WTC11 (cell line): ENCODE measurements around the gene NDUFC2. TPM values are rescaled to one million over a fixed set of nuclear protein-coding genes. Genes with fewer than 3 reads are reported as not detected.

Source experiments
- ATAC-seq: fragments of 200-7000 bp; cut with Tn5 transposase; 2 replicates; pipeline ENCODE4 v1.10.0; 2021; ENCODE audit warnings: mild to moderate bottlenecking, moderate library complexity
- CTCF ChIA-PET: fragments of 300-600 bp; sonication (Branson Sonifier 250); formaldehyde crosslinking; loops from one replicate; lab custom pipeline; 2021; ENCODE audit warnings: antibody characterized with exemption; lab: Charles Lee
- POLR2A ChIA-PET: fragments of 350-600 bp; sonication (Branson Sonifier 250); formaldehyde crosslinking; loops from one replicate; lab custom pipeline; 2021; ENCODE audit warnings: antibody characterized with exemption; lab: Charles Lee
- DNase-seq: peaks from one replicate; pipeline ENCODE4 v3.0.0; 2021; ENCODE audit warnings: low spot score
- H3K27ac Mint-ChIP-seq: 2 replicates; pipeline ENCODE4 v1.8.0; 2021; ENCODE audit warnings: mixed read lengths
- H3K27me3 Mint-ChIP-seq: 2 replicates; pipeline ENCODE4 v1.8.0; 2021; ENCODE audit warnings: low read depth, mild to moderate bottlenecking, moderate library complexity, mixed read lengths
- H3K36me3 Mint-ChIP-seq: 2 replicates; pipeline ENCODE4 v1.8.0; 2021; ENCODE audit warnings: mixed read lengths
- H3K4me1 Mint-ChIP-seq: 2 replicates; pipeline ENCODE4 v1.8.0; 2022; ENCODE audit warnings: mixed read lengths
- H3K4me3 Mint-ChIP-seq: 2 replicates; pipeline ENCODE4 v1.8.0; 2021; ENCODE audit warnings: mild to moderate bottlenecking, moderate library complexity, mixed read lengths
- H3K9me3 Mint-ChIP-seq: 2 replicates; pipeline ENCODE4 v1.8.0; 2021; ENCODE audit warnings: mixed read lengths
- AFF4 ChIP-seq: sonication (generic); formaldehyde crosslinking; IDR thresholded peaks from 2 replicates; pipeline ENCODE4 v1.8.1; 2023; ENCODE audit warnings: mild to moderate bottlenecking, missing genetic modification reagents, borderline replicate concordance
- AR ChIP-seq: fragments of 250-450 bp; sonication (Bioruptor Pico); IDR thresholded peaks from 2 replicates; pipeline ENCODE4 v1.9.0; 2021; ENCODE audit warnings: mild to moderate bottlenecking
- ELF4 ChIP-seq: sonication (generic); formaldehyde crosslinking; IDR thresholded peaks from 2 replicates; pipeline ENCODE4 v1.8.1; 2022; ENCODE audit warnings: low read depth, mild to moderate bottlenecking, moderate library complexity, missing genetic modification reagents
- FOXJ3 ChIP-seq: sonication (generic); formaldehyde crosslinking; IDR thresholded peaks from 2 replicates; pipeline ENCODE4 v1.9.0; 2021; ENCODE audit warnings: missing genetic modification reagents, mild to moderate bottlenecking, borderline replicate concordance
- GRHL2 ChIP-seq: fragments of 250-450 bp; sonication (Bioruptor Pico); IDR thresholded peaks from 2 replicates; pipeline ENCODE4 v1.8.0; 2022; ENCODE audit warnings: mild to moderate bottlenecking, moderate library complexity; ENCODE audit not compliant: insufficient replicate concordance, severe bottlenecking
- IRF2 ChIP-seq: sonication (generic); formaldehyde crosslinking; IDR thresholded peaks from 2 replicates; pipeline ENCODE4 v1.8.0; 2022; ENCODE audit warnings: low read depth, missing genetic modification reagents, borderline replicate concordance
- MYBL2 ChIP-seq: sonication (generic); formaldehyde crosslinking; IDR thresholded peaks from 2 replicates; pipeline ENCODE4 v1.8.1; 2023; ENCODE audit warnings: mild to moderate bottlenecking, moderate library complexity, missing genetic modification reagents
- OVOL2 ChIP-seq: fragments of 250-450 bp; sonication (Bioruptor Pico); IDR thresholded peaks from 2 replicates; pipeline ENCODE4 v1.9.0; 2021; ENCODE audit warnings: mild to moderate bottlenecking, borderline replicate concordance
- PRRX2 ChIP-seq: fragments of 250-450 bp; sonication (Bioruptor Pico); IDR thresholded peaks from 2 replicates; pipeline ENCODE4 v1.8.0; 2021; ENCODE audit warnings: mild to moderate bottlenecking
- SMAD3 ChIP-seq: sonication (generic); formaldehyde crosslinking; IDR thresholded peaks from 2 replicates; pipeline ENCODE4 v1.8.0; 2022; ENCODE audit warnings: missing genetic modification reagents, mild to moderate bottlenecking, borderline replicate concordance
- SP1 ChIP-seq: sonication (generic); formaldehyde crosslinking; conservative IDR thresholded peaks from 2 replicates; pipeline ENCODE4 v1.8.1; 2022; ENCODE audit warnings: missing genetic modification reagents
- STAT6 ChIP-seq: sonication (generic); formaldehyde crosslinking; conservative IDR thresholded peaks from 2 replicates; pipeline ENCODE4 v1.8.1; 2023; ENCODE audit warnings: mild to moderate bottlenecking, low read depth, missing genetic modification reagents, moderate library complexity
- ZNF232 ChIP-seq: sonication (generic); formaldehyde crosslinking; IDR thresholded peaks from 2 replicates; pipeline ENCODE4 v1.8.0; 2022; ENCODE audit warnings: mild to moderate bottlenecking, missing genetic modification reagents
- ZNF396 ChIP-seq: fragments of 250-450 bp; sonication (Bioruptor Pico); IDR thresholded peaks from 2 replicates; pipeline ENCODE4 v1.8.0; 2021; ENCODE audit warnings: mild to moderate bottlenecking, moderate library complexity, borderline replicate concordance
- ZNF671 ChIP-seq: fragments of 250-450 bp; sonication (Bioruptor Pico); IDR thresholded peaks from 2 replicates; pipeline ENCODE4 v1.8.0; 2021; ENCODE audit warnings: mild to moderate bottlenecking
- total RNA-seq: library from RNA; stranded (reverse); gene quantifications from 3 replicates; pipeline ENCODE4 v1.2.3, GENCODE V29; 2021
- TF ChIP-seq, protein P1 (sequence below): sonication (generic); formaldehyde crosslinking; IDR thresholded peaks from 2 replicates; pipeline ENCODE4 v1.8.0; 2022; ENCODE audit warnings: mild to moderate bottlenecking, missing genetic modification reagents
- TF ChIP-seq, protein P2 (sequence below): sonication (generic); formaldehyde crosslinking; IDR thresholded peaks from 2 replicates; pipeline ENCODE4 v1.8.0; 2022; ENCODE audit warnings: mild to moderate bottlenecking, missing genetic modification reagents
- TF ChIP-seq, protein P3 (sequence below): fragments of 250-450 bp; sonication (Bioruptor Pico); IDR thresholded peaks from 2 replicates; pipeline ENCODE4 v1.8.0; 2021; ENCODE audit warnings: mild to moderate bottlenecking
- TF ChIP-seq, protein P4 (sequence below): sonication (generic); formaldehyde crosslinking; IDR thresholded peaks from 2 replicates; pipeline ENCODE4 v1.8.1; 2022; ENCODE audit warnings: mild to moderate bottlenecking, moderate library complexity, missing genetic modification reagents
- TF ChIP-seq, protein P5 (sequence below): sonication (generic); formaldehyde crosslinking; IDR thresholded peaks from 2 replicates; pipeline ENCODE4 v1.8.0; 2023; ENCODE audit warnings: mild to moderate bottlenecking, missing genetic modification reagents

Gene NDUFC2
- total RNA-seq, 1 experiment from 2014 or later, result 215 TPM

DNA sequence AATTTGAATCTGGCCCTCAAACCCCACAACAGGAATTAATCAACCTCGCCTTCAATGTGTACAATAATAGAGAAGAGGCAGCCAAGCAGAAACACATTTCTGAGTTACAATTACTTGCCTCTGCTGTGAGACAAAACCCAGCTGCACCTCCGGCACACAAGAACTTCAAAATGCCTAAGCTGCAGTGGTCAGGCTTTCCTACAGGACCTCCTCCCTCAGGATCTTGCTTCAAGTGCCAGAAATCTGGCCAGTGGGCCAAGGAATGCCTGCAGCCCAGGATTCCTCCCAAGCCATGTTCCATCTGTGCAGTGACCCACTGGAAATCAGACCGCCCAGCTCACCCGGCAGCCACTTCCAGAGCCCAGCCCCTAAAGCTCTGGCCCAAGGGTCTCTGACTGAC lies 3.4 kb upstream of the NDUFC2 start (continued):
- TF ChIP-seq, protein P1, sequence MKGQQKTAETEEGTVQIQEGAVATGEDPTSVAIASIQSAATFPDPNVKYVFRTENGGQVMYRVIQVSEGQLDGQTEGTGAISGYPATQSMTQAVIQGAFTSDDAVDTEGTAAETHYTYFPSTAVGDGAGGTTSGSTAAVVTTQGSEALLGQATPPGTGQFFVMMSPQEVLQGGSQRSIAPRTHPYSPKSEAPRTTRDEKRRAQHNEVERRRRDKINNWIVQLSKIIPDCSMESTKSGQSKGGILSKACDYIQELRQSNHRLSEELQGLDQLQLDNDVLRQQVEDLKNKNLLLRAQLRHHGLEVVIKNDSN (CRISPR knock-in tag), result no peak
- TF ChIP-seq, protein P2, sequence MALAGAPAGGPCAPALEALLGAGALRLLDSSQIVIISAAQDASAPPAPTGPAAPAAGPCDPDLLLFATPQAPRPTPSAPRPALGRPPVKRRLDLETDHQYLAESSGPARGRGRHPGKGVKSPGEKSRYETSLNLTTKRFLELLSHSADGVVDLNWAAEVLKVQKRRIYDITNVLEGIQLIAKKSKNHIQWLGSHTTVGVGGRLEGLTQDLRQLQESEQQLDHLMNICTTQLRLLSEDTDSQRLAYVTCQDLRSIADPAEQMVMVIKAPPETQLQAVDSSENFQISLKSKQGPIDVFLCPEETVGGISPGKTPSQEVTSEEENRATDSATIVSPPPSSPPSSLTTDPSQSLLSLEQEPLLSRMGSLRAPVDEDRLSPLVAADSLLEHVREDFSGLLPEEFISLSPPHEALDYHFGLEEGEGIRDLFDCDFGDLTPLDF (CRISPR knock-in tag), result no peak

DNA sequence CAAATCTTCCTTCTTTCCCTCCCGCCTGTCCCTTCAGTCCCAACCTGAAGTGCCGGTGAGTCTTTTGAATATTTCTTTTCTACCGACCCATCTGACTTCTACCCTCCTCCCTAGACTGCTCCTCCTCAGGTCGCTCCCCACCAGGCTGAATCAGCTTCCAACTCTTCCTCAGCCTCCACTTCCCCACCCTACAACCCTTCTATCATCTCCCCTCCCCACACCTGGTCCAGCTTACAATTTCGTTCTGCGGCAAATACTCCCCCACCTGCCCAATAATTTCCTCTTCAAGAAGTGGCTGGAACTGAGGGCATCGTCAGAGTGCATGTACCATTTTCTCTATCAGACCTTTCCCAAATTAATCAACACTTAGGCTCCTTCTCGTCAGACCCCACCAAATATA lies 2.5 kb upstream of the NDUFC2 start:
- Mint-ChIP-seq H3K36me3 (no peaks in the 10 kb centered on the region; the same call in 1 of the 2 replicates), H3K4me3 (no peak overlapping the region)
- CTCF ChIA-PET, result no interaction called here
- no peak for TF ChIP-seq MYBL2 (CRISPR knock-in tag)
- no peak for TF ChIP-seq AFF4 (CRISPR knock-in tag)
- no peak for TF ChIP-seq FOXJ3 (CRISPR knock-in tag)
- TF ChIP-seq, protein P3, sequence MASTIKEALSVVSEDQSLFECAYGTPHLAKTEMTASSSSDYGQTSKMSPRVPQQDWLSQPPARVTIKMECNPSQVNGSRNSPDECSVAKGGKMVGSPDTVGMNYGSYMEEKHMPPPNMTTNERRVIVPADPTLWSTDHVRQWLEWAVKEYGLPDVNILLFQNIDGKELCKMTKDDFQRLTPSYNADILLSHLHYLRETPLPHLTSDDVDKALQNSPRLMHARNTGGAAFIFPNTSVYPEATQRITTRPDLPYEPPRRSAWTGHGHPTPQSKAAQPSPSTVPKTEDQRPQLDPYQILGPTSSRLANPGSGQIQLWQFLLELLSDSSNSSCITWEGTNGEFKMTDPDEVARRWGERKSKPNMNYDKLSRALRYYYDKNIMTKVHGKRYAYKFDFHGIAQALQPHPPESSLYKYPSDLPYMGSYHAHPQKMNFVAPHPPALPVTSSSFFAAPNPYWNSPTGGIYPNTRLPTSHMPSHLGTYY (CRISPR knock-in tag), result no peak
- no peak for TF ChIP-seq OVOL2
- TF ChIP-seq IRF2 (CRISPR knock-in tag), result no peak
- TF ChIP-seq STAT6, result no peak
- TF ChIP-seq ELF4 (CRISPR knock-in tag), result no peak
- no peak for TF ChIP-seq ZNF396 (CRISPR knock-in tag)
- TF ChIP-seq GRHL2 (CRISPR knock-in tag), result no peak
- TF ChIP-seq, protein P4, sequence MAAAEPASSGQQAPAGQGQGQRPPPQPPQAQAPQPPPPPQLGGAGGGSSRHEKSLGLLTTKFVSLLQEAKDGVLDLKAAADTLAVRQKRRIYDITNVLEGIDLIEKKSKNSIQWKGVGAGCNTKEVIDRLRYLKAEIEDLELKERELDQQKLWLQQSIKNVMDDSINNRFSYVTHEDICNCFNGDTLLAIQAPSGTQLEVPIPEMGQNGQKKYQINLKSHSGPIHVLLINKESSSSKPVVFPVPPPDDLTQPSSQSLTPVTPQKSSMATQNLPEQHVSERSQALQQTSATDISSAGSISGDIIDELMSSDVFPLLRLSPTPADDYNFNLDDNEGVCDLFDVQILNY, result no peak
- TF ChIP-seq SMAD3 (CRISPR knock-in tag), result no peak
- no peak for TF ChIP-seq AR (CRISPR knock-in tag)
- no peak for TF ChIP-seq ZNF232 (CRISPR knock-in tag)
- no peak for TF ChIP-seq SP1 (CRISPR knock-in tag)
- TF ChIP-seq, protein P5, sequence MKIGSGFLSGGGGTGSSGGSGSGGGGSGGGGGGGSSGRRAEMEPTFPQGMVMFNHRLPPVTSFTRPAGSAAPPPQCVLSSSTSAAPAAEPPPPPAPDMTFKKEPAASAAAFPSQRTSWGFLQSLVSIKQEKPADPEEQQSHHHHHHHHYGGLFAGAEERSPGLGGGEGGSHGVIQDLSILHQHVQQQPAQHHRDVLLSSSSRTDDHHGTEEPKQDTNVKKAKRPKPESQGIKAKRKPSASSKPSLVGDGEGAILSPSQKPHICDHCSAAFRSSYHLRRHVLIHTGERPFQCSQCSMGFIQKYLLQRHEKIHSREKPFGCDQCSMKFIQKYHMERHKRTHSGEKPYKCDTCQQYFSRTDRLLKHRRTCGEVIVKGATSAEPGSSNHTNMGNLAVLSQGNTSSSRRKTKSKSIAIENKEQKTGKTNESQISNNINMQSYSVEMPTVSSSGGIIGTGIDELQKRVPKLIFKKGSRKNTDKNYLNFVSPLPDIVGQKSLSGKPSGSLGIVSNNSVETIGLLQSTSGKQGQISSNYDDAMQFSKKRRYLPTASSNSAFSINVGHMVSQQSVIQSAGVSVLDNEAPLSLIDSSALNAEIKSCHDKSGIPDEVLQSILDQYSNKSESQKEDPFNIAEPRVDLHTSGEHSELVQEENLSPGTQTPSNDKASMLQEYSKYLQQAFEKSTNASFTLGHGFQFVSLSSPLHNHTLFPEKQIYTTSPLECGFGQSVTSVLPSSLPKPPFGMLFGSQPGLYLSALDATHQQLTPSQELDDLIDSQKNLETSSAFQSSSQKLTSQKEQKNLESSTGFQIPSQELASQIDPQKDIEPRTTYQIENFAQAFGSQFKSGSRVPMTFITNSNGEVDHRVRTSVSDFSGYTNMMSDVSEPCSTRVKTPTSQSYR (CRISPR knock-in tag), result no peak
- no peak for TF ChIP-seq PRRX2 (CRISPR knock-in tag)
- TF ChIP-seq ZNF671 (CRISPR knock-in tag), result no peak

More for the DNA sequence above, 2.5 kb upstream of the NDUFC2 start:
- POLR2A ChIA-PET, result no interaction called here
- Mint-ChIP-seq H3K27me3 (peaks cover 8% of the 10 kb centered on the region), H3K9me3 (no peaks in the 10 kb centered on the region), H3K27ac (no peak overlapping the region), H3K4me1 (peaks cover 17% of the 10 kb centered on the region)
- no peak for DNase-seq
- ATAC-seq, result no peak
